M059J (cell line): ENCODE results near the gene SMARCD3. TPM values are rescaled to one million over a fixed set of nuclear protein-coding genes. Genes with fewer than 3 reads are reported as not detected.
A peak's percentile ranks its signal among the peaks of the same experiment; 100 is the strongest.

ENCODE experiments used
- DNase-seq: peaks from one replicate; pipeline ENCODE4 v3.0.0-alpha.2; 2012; ENCODE audit warnings: low read depth
- total RNA-seq: library from RNA; depleted of rRNA; stranded (reverse); fragments of >200 nt; shearing (Covaris generic); gene quantifications from 2 replicates; pipeline ENCODE4 v1.2.3, GENCODE V29; 2014

SMARCD3 gene
- total RNA-seq, 1 experiment from 2014 or later = 4.3 TPM

GRCh38 chr7:151237244-151238189 lies 11.0 kb downstream of the SMARCD3 start:
- DNase-seq = no peak

- no peak for DNase-seq
These were observed 12.1 kb downstream of the SMARCD3 start for GRCh38 chr7:151236406-151236805.

- no peak for DNase-seq
These were observed 13.3 kb downstream of the SMARCD3 start for GRCh38 chr7:151235091-151235787.

GRCh38 chr7:151233804-151234203 lies 14.7 kb downstream of the SMARCD3 start:
- no peak for DNase-seq

GRCh38 chr7:151232917-151233701 lies 15.4 kb downstream of the SMARCD3 start:
- peak; percentile 83 for DNase-seq

GRCh38 chr7:151232091-151232916 lies 16.2 kb downstream of the SMARCD3 start, which contains the start of gene CHPF2:
Gene CHPF2, plus strand, starts transcription at chr7:151232483. Its CDS starts 1,529 bp downstream, at chr7:151234012.
- peak; percentile 86 for DNase-seq

GRCh38 chr7:151231080-151231479 lies 17.4 kb downstream of the SMARCD3 start:
- peak; percentile 20 for DNase-seq

GRCh38 chr7:151229249-151229648 lies 19.2 kb downstream of the SMARCD3 start:
- DNase-seq = no peak

GRCh38 chr7:151228024-151228866 lies 20.2 kb downstream of the SMARCD3 start:
- DNase-seq = no peak

- DNase-seq = peak; percentile 99
These were observed 21.4 kb downstream of the SMARCD3 start, which contains the start of gene ABCF2 for GRCh38 chr7:151226875-151227782. Gene ABCF2, minus strand, starts transcription at chr7:151227205. Its CDS starts 747 bp downstream, at chr7:151226458.

- DNase-seq = no peak
These were observed 22.0 kb downstream of the SMARCD3 start for GRCh38 chr7:151226560-151226874.

GRCh38 chr7:151225948-151226510 lies 22.5 kb downstream of the SMARCD3 start:
- no peak for DNase-seq

GRCh38 chr7:151223728-151224127 lies 24.8 kb downstream of the SMARCD3 start:
- no peak for DNase-seq

- no peak for DNase-seq
These were observed 30.3 kb downstream of the SMARCD3 start for GRCh38 chr7:151218170-151218569.

GRCh38 chr7:151215396-151215795 lies 33.1 kb downstream of the SMARCD3 start:
- DNase-seq = no peak

GRCh38 chr7:151213826-151214225 lies 34.7 kb downstream of the SMARCD3 start:
- DNase-seq = no peak

- DNase-seq = no peak
These were observed 35.9 kb downstream of the SMARCD3 start for GRCh38 chr7:151212626-151213025.

- no peak for DNase-seq
These were observed 37.2 kb downstream of the SMARCD3 start for GRCh38 chr7:151211155-151211772.
